Gastrocnemius medialis (tissue), 4 donors: ENCODE data around the gene PLCXD3. TPM values are rescaled to one million over a fixed set of nuclear protein-coding genes. Genes with fewer than 3 reads are reported as not detected.

Experiments used
- ATAC-seq, 2 donors: fragments of 150-250 bp; one replicate each; pipeline ENCODE4 v1.9.1; 2016
- DNase-seq, 2 donors: peaks; one replicate each; pipeline ENCODE4 v3.0.0-alpha.2; 2019
- H3K27ac ChIP-seq, 4 donors: fragments of 200-600 bp; sonication (generic); 1 replicate in 1 of 4; 2 replicates in 3 of 4; pipeline ENCODE4 v1.5.1; 2016 to 2018; ENCODE audit warnings: mild to moderate bottlenecking in 2 of 4, moderate library complexity in 1 of 4
- H3K27me3 ChIP-seq, 3 donors: fragments of 200-600 bp; sonication (generic) in 2 of 3; 1 replicate in 1 of 3; 2 replicates in 2 of 3; pipeline versions ENCODE4 v1.5.1 to v1.6.0; 2016 to 2019; ENCODE audit warnings: mild to moderate bottlenecking in 1 of 3, moderate library complexity in 1 of 3
- H3K36me3 ChIP-seq, 2 donors: fragments of 200-600 bp; sonication (generic) in 1 of 2; one replicate each; pipeline ENCODE4 v1.5.1; 2017 to 2018
- H3K4me1 ChIP-seq, 2 donors: fragments of 200-600 bp; sonication (generic) in 1 of 2; one replicate each; pipeline ENCODE4 v1.5.1; 2016 to 2017; ENCODE audit warnings: mild to moderate bottlenecking in 2 of 2
- H3K4me3 ChIP-seq, 4 donors: fragments of 200-600 bp; sonication (generic) in 3 of 4; 1 replicate in 1 of 4; 2 replicates in 3 of 4; pipeline ENCODE4 v1.5.1; 2016 to 2019; ENCODE audit warnings: mild to moderate bottlenecking in 2 of 4
- H3K9me3 ChIP-seq, 3 donors: fragments of 200-600 bp; sonication (generic) in 2 of 3; 1 replicate in 1 of 3; 2 replicates in 2 of 3; pipeline ENCODE4 v1.5.1; 2016 to 2019
- CTCF ChIP-seq, 5 experiments: fragments of 450-650 bp in 3 of 5; fragments of 200-600 bp in 2 of 5; sonication (generic) in 2 of 5; IDR thresholded peaks in 4 of 5; conservative IDR thresholded peaks in 1 of 5; 1 replicate in 4 of 5; 2 replicates in 1 of 5; pipeline ENCODE4 v1.5.1; 2016 to 2019; ENCODE audit warnings: antibody characterized with exemption in 5 of 5, mild to moderate bottlenecking in 3 of 5, moderate library complexity in 3 of 5
- POLR2A ChIP-seq, 2 donors: fragments of 450-650 bp; IDR thresholded peaks; one replicate each; pipeline ENCODE4 v1.6.1; 2017; ENCODE audit warnings: antibody characterized with exemption in 2 of 2, mild to moderate bottlenecking in 2 of 2, moderate library complexity in 2 of 2
- in situ Hi-C, 4 donors: fragments of 200-750 bp; cut with MboI; loops; one replicate each; pipeline versions ENCODE4 v1.15.0 to v1.8.0; 2017; ENCODE audit warnings: low sequenced_read_pairs in 4 of 4
- intact Hi-C: fragments of 100-400 bp; cut with DNase I; formaldehyde crosslinking; loops from one replicate; pipeline ENCODE4 v1.15.1; 2023; ENCODE audit warnings: low total_unique reads
- total RNA-seq, 4 donors: library from RNA; depleted of rRNA; stranded (reverse); fragments of >200 nt; gene quantifications; one replicate each; pipeline versions ENCODE4 v1.1.0 to v1.2.3, GENCODE V29; 2016

PLCXD3 gene
- total RNA-seq, 4 donors from 2014 or later: 0.49 to 1.2 (median 0.64) TPM

GRCh38 chr5:41268894-41269293, 241.5 kb downstream of the PLCXD3 start:
- TF ChIP-seq CTCF (IDR thresholded peaks at IDR 0.05 in 4 of 5, conservative IDR thresholded peaks at IDR 0.05 in 1 of 5): no peak
- no peak for TF ChIP-seq POLR2A (IDR thresholded peaks at IDR 0.05)
- H3K27me3 ChIP-seq: no peaks in the 10 kb centered on the region
- no peaks in the 10 kb centered on the region for H3K4me1 ChIP-seq
- DNase-seq (no peak), ATAC-seq (no peak)
- H3K27ac ChIP-seq: no peak overlapping the region
- no peaks in the 10 kb centered on the region for H3K36me3 ChIP-seq
- H3K9me3 ChIP-seq: no peaks in the 10 kb centered on the region
- in situ Hi-C loops: no loop called here
- no peak overlapping the region for H3K4me3 ChIP-seq
- intact Hi-C loops: loop anchor here (10.0 kb wide), 1 partner anchor 364 kb away; the partner anchor contains the start of gene C7

GRCh38 chr5:41266377-41266776, 244.0 kb downstream of the PLCXD3 start:
- Histone ChIP-seq H3K4me3 (no peak overlapping the region), H3K36me3 (no peaks in the 10 kb centered on the region), H3K4me1 (no peaks in the 10 kb centered on the region), H3K9me3 (no peaks in the 10 kb centered on the region), H3K27me3 (no peaks in the 10 kb centered on the region), H3K27ac (no peak overlapping the region)
- TF ChIP-seq CTCF (IDR thresholded peaks at IDR 0.05 in 4 of 5, conservative IDR thresholded peaks at IDR 0.05 in 1 of 5): no peak
- no peak for TF ChIP-seq POLR2A (IDR thresholded peaks at IDR 0.05)
- intact Hi-C loops (loop anchor here (10.0 kb wide), 1 partner anchor 362 kb away; the partner anchor contains the start of gene C7), in situ Hi-C loops (no loop called here)
- DNase-seq (no peak), ATAC-seq (no peak)

- intact Hi-C loops: loop anchor here (10.0 kb wide), 1 partner anchor 359 kb away; the partner anchor contains the start of gene C7
Observed at GRCh38 chr5:41264019-41264418, 246.4 kb downstream of the PLCXD3 start.

GRCh38 chr5:41263335-41263734, 247.1 kb downstream of the PLCXD3 start:
- Histone ChIP-seq H3K36me3 (no peaks in the 10 kb centered on the region), H3K27ac (peak overlapping the region in 2 of 4 donors; percentile 3 to 63), H3K9me3 (no peaks in the 10 kb centered on the region), H3K27me3 (no peaks in the 10 kb centered on the region), H3K4me1 (no peaks in the 10 kb centered on the region), H3K4me3 (no peak overlapping the region)
- in situ Hi-C loops (no loop called here), intact Hi-C loops (loop anchor here (10.0 kb wide), 1 partner anchor 359 kb away; the partner anchor contains the start of gene C7)
- TF ChIP-seq CTCF (IDR thresholded peaks at IDR 0.05 in 4 of 5, conservative IDR thresholded peaks at IDR 0.05 in 1 of 5) (no peak), POLR2A (IDR thresholded peaks at IDR 0.05) (no peak)
- ATAC-seq (no peak), DNase-seq (no peak)

More at GRCh38 chr5:41264019-41264418, 246.4 kb downstream of the PLCXD3 start:
- no peaks in the 10 kb centered on the region for H3K4me1 ChIP-seq
- in situ Hi-C loops: no loop called here
- ATAC-seq: peak; percentile 64 to 77
- peak overlapping the region in 2 of 4 donors; percentile 41 to 60 for H3K27ac ChIP-seq
- H3K36me3 ChIP-seq: no peaks in the 10 kb centered on the region
- H3K27me3 ChIP-seq: no peaks in the 10 kb centered on the region
- no peaks in the 10 kb centered on the region for H3K9me3 ChIP-seq
- no peak for DNase-seq
- no peak for TF ChIP-seq POLR2A (IDR thresholded peaks at IDR 0.05)
- TF ChIP-seq CTCF (IDR thresholded peaks at IDR 0.05 in 4 of 5, conservative IDR thresholded peaks at IDR 0.05 in 1 of 5): no peak
- H3K4me3 ChIP-seq: no peak overlapping the region
